ENCODE measurements around the gene ADAMTS10. TPM values are rescaled to one million over a fixed set of nuclear protein-coding genes. Genes with fewer than 3 reads are reported as not detected.

ADAMTS10 gene
- 8.8 to 15.2 TPM (median 12.9 TPM) in 5 replicates for total RNA-seq (2022; extraction: Qiagen RNA extraction; ENCODE audit: low read depth)

DNA sequence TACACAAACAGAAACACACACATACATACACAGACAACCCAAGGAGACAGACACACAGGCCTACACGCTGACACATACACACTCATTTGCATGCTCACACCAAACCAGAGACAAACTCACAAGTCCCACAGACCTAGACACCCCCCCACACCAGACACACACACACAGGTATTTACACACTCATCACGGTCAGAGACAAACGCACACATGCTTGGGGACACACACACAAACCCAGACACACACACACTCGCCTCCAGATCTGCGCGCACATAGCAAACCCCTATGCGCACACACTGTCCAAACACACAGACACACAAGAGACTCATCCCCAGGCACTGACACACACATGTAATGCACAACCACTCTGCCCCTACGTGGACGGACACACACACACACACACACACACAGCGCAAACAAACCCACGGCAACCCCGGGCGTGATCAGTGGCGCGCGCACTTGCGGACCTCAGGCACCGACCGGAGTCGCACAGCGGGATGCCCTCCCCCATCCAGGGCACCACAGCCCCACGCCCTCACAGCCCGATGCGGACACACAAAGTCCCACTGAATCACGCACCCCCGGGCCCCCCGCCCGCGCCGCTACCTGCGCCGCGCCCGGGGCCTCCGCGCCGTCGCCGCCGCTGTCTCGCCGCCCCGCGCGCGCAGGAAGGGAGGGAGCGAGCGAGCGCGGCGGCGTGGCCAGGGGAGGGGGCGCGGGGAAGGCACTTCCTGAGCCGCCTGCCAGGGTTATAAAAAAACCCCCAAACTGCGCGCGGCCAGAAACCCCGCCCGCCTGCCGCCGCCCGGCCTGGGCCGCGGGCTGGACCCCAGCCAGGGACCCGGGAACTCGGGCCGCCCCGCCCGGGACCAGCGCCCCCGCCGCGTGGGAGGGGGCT is at the start of gene ADAMTS10:
Gene ADAMTS10 (minus strand): TSS at position 675 of the 895 bp plus-strand sequence. CDS start 5,005 bp downstream, outside the sequence.

DNA sequence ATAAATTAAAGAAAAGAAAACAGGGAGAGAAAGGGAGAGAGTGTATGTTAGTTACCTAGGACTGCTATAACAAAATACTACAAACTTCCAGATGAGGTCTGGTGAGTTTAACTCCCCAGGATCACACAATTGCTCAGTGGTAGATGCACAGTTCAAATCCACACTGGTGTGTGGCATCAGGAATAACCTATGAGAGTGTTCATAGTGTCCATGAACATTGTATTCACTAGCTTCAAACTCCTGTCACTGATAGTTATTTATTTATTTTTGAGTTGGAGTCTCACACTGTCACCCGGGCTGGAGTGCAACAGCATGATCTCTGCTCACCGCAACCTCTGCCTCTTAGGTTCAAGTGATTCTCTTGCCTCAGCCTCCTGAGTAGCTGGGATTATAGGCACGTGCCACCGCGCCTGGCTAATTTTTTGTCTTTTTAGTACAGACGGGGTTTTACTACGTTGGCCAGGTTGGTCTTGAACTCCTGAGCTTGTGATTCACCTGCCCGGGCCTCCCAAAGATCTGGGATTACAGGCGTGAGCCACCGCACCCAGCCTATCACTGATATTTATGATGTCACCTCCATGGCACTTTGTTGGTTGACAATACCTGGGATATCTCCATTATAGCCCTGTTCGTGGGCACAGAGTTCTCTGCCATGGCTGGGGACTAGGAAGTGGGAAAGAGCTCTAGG is 19.6 kb upstream of the ADAMTS10 start, which contains the start of gene NFILZ:
Gene NFILZ (plus strand): TSS at position 638 of the 688 bp plus-strand sequence. CDS start 46,133 bp downstream, outside the sequence.

DNA sequence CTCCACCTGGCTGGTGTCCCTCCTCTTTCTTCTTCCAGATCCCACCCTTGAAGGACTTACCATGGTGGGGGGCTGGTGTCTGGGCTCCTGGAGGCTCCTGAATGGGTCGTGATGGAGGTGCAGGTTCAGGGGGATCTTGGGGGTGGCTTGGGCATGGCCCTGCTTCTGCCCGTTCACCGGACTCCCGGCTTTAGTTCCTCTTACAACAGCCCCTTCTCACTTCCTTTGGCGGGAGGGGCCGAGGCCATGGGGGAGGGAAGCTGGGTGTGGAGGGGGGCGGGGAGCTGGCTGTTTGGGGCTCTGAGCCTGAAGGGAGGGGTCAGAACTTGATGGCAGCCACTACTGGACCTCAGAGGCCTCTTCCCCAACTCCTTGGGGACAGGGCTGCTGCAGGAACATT is 33.3 kb downstream of the ADAMTS10 start, which contains the start of gene MYO1F:
Gene MYO1F (minus strand): TSS at position 196 of the 400 bp plus-strand sequence. CDS start 133 bp downstream, at position 63.

Other genes starting within 250 kb of the ADAMTS10 start
- gene ANGPTL4, start 246.6 kb downstream of the ADAMTS10 start, total RNA-seq (2022; extraction: Qiagen RNA extraction; ENCODE audit: low read depth), result 354 to 441 TPM (median 395 TPM) in 5 replicates
- gene RAB11B, start 220.4 kb downstream of the ADAMTS10 start, total RNA-seq (2022; extraction: Qiagen RNA extraction; ENCODE audit: low read depth), result 90.4 to 98.9 TPM (median 98.2 TPM) in 5 replicates
- 15.0 to 20.6 TPM (median 16.6 TPM) in 5 replicates for gene MARCHF2, start 197.4 kb downstream of the ADAMTS10 start, total RNA-seq (2022; extraction: Qiagen RNA extraction; ENCODE audit: low read depth)
- gene HNRNPM, start 165.7 kb downstream of the ADAMTS10 start, total RNA-seq (2022; extraction: Qiagen RNA extraction; ENCODE audit: low read depth), result 224 to 272 TPM (median 232 TPM) in 5 replicates
- 0.08 to 0.19 TPM (median 0.13 TPM) in 4 of 5 replicates, not detected in the other for gene PRAM1, start 108.1 kb downstream of the ADAMTS10 start, total RNA-seq (2022; extraction: Qiagen RNA extraction; ENCODE audit: low read depth)
- 14.8 to 18.2 TPM (median 16.3 TPM) in 5 replicates for gene ZNF414, start 96.5 kb downstream of the ADAMTS10 start, total RNA-seq (2022; extraction: Qiagen RNA extraction; ENCODE audit: low read depth)
- gene MYO1F, start 33.3 kb downstream of the ADAMTS10 start, total RNA-seq (2022; extraction: Qiagen RNA extraction; ENCODE audit: low read depth), result 0.22 to 0.41 TPM (median 0.31 TPM) in 5 replicates
- gene NFILZ, start 19.9 kb upstream of the ADAMTS10 start, total RNA-seq (2022; extraction: Qiagen RNA extraction; ENCODE audit: low read depth), result not detected in 5 replicates
- gene ACTL9, start 88.1 kb upstream of the ADAMTS10 start, total RNA-seq (2022; extraction: Qiagen RNA extraction; ENCODE audit: low read depth), result not detected in 5 replicates
- gene OR2Z1, start 110.9 kb upstream of the ADAMTS10 start, total RNA-seq (2022; extraction: Qiagen RNA extraction; ENCODE audit: low read depth), result not detected in 5 replicates
- gene ZNF558, start 221.6 kb upstream of the ADAMTS10 start, total RNA-seq (2022; extraction: Qiagen RNA extraction; ENCODE audit: low read depth), result 4.6 to 7.8 TPM (median 6.5 TPM) in 5 replicates
- gene MBD3L1, start 221.7 kb upstream of the ADAMTS10 start, total RNA-seq (2022; extraction: Qiagen RNA extraction; ENCODE audit: low read depth), result not detected in 5 replicates